Measurements from ENCODE around the gene GOT2. TPM values are rescaled to one million over a fixed set of nuclear protein-coding genes. Genes with fewer than 3 reads are reported as not detected.

The GOT2 gene
- total RNA-seq, 1 experiment from 2014 or later: 96.9 TPM

GRCh38 chr16:58678269-58678668 lies 55.8 kb downstream of the GOT2 start:
- Mint-ChIP-seq H3K9me3 (ENCODE audit: unreplicated experiment) (no peaks in the 10 kb centered on the region), H3K4me3 (ENCODE audit: unreplicated experiment) (no peak overlapping the region), H3K36me3 (ENCODE audit: insufficient read depth, unreplicated experiment) (peaks cover 11% of the 10 kb centered on the region), H3K27ac (ENCODE audit: low read depth, unreplicated experiment) (no peak overlapping the region), H3K4me1 (ENCODE audit: insufficient read depth, unreplicated experiment) (peaks cover 7% of the 10 kb centered on the region), H3K27me3 (ENCODE audit: insufficient read depth, unreplicated experiment) (no peaks in the 10 kb centered on the region)
- POLR2A ChIA-PET: interaction anchor here (1.0 to 1.9 kb wide), 2 partner anchors 74 to 78 kb away, joined by 3 to 6 read pairs; no protein-coding TSS in a partner anchor
- no peak for TF ChIP-seq CTCF (IDR thresholded peaks at IDR 0.05; ENCODE audit: unreplicated experiment)
- intact Hi-C loops (cut with micrococcal nuclease): no loop called here
- CTCF ChIA-PET: interaction anchor here (0.8 to 3.0 kb wide), 3 partner anchors 39 to 495 kb away, joined by 3 to 36 read pairs (median 4); no protein-coding TSS in a partner anchor
- DNase-seq (ENCODE audit: unreplicated experiment): no peak
- BruUV-seq (replicated peaks): no TSS peak

- no TSS peak for BruUV-seq (replicated peaks)
- no peaks in the 10 kb centered on the region for H3K27me3 Mint-ChIP-seq (ENCODE audit: insufficient read depth, unreplicated experiment)
- TF ChIP-seq CTCF (IDR thresholded peaks at IDR 0.05; ENCODE audit: unreplicated experiment): no peak
- intact Hi-C loops (cut with micrococcal nuclease): no loop called here
- no peak overlapping the region for H3K4me3 Mint-ChIP-seq (ENCODE audit: unreplicated experiment)
- no peaks in the 10 kb centered on the region for H3K9me3 Mint-ChIP-seq (ENCODE audit: unreplicated experiment)
- POLR2A ChIA-PET: interaction anchor here (0.7 to 1.3 kb wide), 2 partner anchors 11 to 175 kb away, joined by 3 read pairs; no protein-coding TSS in a partner anchor
- no peak for DNase-seq (ENCODE audit: unreplicated experiment)
- no peaks in the 10 kb centered on the region for H3K4me1 Mint-ChIP-seq (ENCODE audit: insufficient read depth, unreplicated experiment)
- peaks cover 24% of the 10 kb centered on the region for H3K36me3 Mint-ChIP-seq (ENCODE audit: insufficient read depth, unreplicated experiment)
- no peak overlapping the region for H3K27ac Mint-ChIP-seq (ENCODE audit: low read depth, unreplicated experiment)
- CTCF ChIA-PET: interaction anchor here (1.3 kb wide), 1 partner anchor 11 kb away, joined by 4 read pairs; no protein-coding TSS in a partner anchor
Measured at GRCh38 chr16:58670946-58671583, 63.1 kb downstream of the GOT2 start.

- BruUV-seq (replicated peaks): no TSS peak
- peaks cover 18% of the 10 kb centered on the region for H3K36me3 Mint-ChIP-seq (ENCODE audit: insufficient read depth, unreplicated experiment)
- H3K4me1 Mint-ChIP-seq (ENCODE audit: insufficient read depth, unreplicated experiment): no peaks in the 10 kb centered on the region
- no peaks in the 10 kb centered on the region for H3K9me3 Mint-ChIP-seq (ENCODE audit: unreplicated experiment)
- no peak overlapping the region for H3K4me3 Mint-ChIP-seq (ENCODE audit: unreplicated experiment)
- DNase-seq (ENCODE audit: unreplicated experiment): no peak
- TF ChIP-seq CTCF (IDR thresholded peaks at IDR 0.05; ENCODE audit: unreplicated experiment): no peak
- ChIA-PET POLR2A (interaction anchor here (0.7 kb wide), 1 partner anchor 174 kb away, joined by 3 read pairs; no protein-coding TSS in a partner anchor), CTCF (interaction anchor here (1.2 kb wide), 1 partner anchor 11 kb away, joined by 3 read pairs; no protein-coding TSS in a partner anchor)
- no peak overlapping the region for H3K27ac Mint-ChIP-seq (ENCODE audit: low read depth, unreplicated experiment)
- intact Hi-C loops (cut with micrococcal nuclease): no loop called here
- H3K27me3 Mint-ChIP-seq (ENCODE audit: insufficient read depth, unreplicated experiment): no peaks in the 10 kb centered on the region
Measured at GRCh38 chr16:58670177-58670576, 63.9 kb downstream of the GOT2 start.

- Mint-ChIP-seq H3K9me3 (ENCODE audit: unreplicated experiment) (no peaks in the 10 kb centered on the region), H3K27me3 (ENCODE audit: insufficient read depth, unreplicated experiment) (no peaks in the 10 kb centered on the region), H3K27ac (ENCODE audit: low read depth, unreplicated experiment) (no peak overlapping the region), H3K4me1 (ENCODE audit: insufficient read depth, unreplicated experiment) (no peaks in the 10 kb centered on the region), H3K4me3 (ENCODE audit: unreplicated experiment) (no peak overlapping the region), H3K36me3 (ENCODE audit: insufficient read depth, unreplicated experiment) (no peaks in the 10 kb centered on the region)
- no TSS peak for BruUV-seq (replicated peaks)
- intact Hi-C loops (cut with micrococcal nuclease): no loop called here
- ChIA-PET CTCF (no interaction called here), POLR2A (interaction anchor here (1.7 kb wide), 1 partner anchor 19 kb away, joined by 5 read pairs; the partner anchor contains the start of gene SLC38A7)
- DNase-seq (ENCODE audit: unreplicated experiment): no peak
- TF ChIP-seq CTCF (IDR thresholded peaks at IDR 0.05; ENCODE audit: unreplicated experiment): no peak
Measured at GRCh38 chr16:58665200-58665599, 68.9 kb downstream of the GOT2 start.
